GM12891 (cell line): ENCODE results near the gene CETN1.

Source experiments
- PAX5 ChIP-seq: IDR thresholded peaks from 2 replicates; pipeline ENCODE4 v1.6.1; 2011; ENCODE audit warnings: low read length, moderate library complexity, mild to moderate bottlenecking; ENCODE audit not compliant: insufficient read depth, severe bottlenecking
- POLR2A ChIP-seq: IDR thresholded peaks from 2 replicates; pipeline ENCODE4 v1.6.1; 2011; ENCODE audit warnings: low read depth, low read length, control low read depth
- POLR2AphosphoS5 ChIP-seq: IDR thresholded peaks from 2 replicates; pipeline ENCODE4 v1.6.1; 2011; ENCODE audit warnings: low read depth, low read length, control low read depth
- POU2F2 ChIP-seq: IDR thresholded peaks from 2 replicates; pipeline ENCODE4 v1.6.1; 2011; ENCODE audit warnings: low read depth, mild to moderate bottlenecking, control low read depth, low read length, moderate library complexity
- TAF1 ChIP-seq: IDR thresholded peaks from 2 replicates; pipeline ENCODE4 v1.6.1; 2011; ENCODE audit warnings: low read depth, low read length, control low read depth

DNA sequence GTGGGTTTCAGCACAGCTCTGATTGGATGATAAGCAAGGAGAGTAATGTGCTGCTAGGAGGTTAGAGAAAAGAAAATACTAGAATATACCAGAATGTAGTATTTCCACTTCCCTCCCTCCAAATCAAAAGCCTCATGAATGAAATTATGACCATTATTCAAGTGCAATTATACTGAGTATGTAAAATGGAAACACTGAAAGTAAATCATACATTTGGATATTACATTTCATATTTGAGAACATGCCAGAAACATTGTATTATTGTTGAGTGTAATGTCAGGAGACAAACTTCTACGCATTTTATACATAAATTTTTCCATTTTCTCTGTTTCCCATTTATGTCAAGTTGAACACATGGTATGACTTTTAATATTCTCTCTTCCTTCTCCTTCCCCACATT lies 942 bp upstream of the CETN1 start:
- no peak for TF ChIP-seq POLR2A
- TF ChIP-seq PAX5, result no peak
- TF ChIP-seq TAF1, result no peak
- no peak for TF ChIP-seq POLR2AphosphoS5
- TF ChIP-seq POU2F2, result no peak
